ENCODE results near the gene COMMD2. TPM values are rescaled to one million over a fixed set of nuclear protein-coding genes. Genes with fewer than 3 reads are reported as not detected.
A peak's percentile ranks its signal among the peaks of the same experiment; 100 is the strongest.

COMMD2 gene
- total RNA-seq, 2 experiments from 2014 or later: 27.2 to 48.9 TPM

GRCh38 chr3:149720918-149721317, 31.4 kb downstream of the COMMD2 start:
- no peaks in the 10 kb centered on the region for H3K4me1 ChIP-seq (ENCODE audit: insufficient read depth, low read length, poor library complexity, severe bottlenecking)
- H3K79me2 ChIP-seq (ENCODE audit: insufficient read depth, low read depth, low read length): no peaks in the 10 kb centered on the region
- no peaks in the 10 kb centered on the region for H3K9me2 ChIP-seq (ENCODE audit: insufficient read depth, low read length)
- H3K4me2 ChIP-seq (ENCODE audit: low read length): no peak overlapping the region
- no peak overlapping the region for H3K4me3 ChIP-seq (ENCODE audit: low read depth, low read length, poor library complexity, severe bottlenecking)
- 0 out of 2 replicates have a peak, but pooled peaks cover 3% of the 10 kb centered on the region for H3K9me3 ChIP-seq (ENCODE audit: low read length)
- ChIA-PET POLR2A (no interaction called here), CTCF (ENCODE audit: unreplicated experiment) (no interaction called here)
- intact Hi-C loops (cut with micrococcal nuclease; ENCODE audit: unreplicated experiment): no loop called here
- no peak overlapping the region for H3K27ac ChIP-seq (ENCODE audit: low read depth, low read length, poor library complexity, severe bottlenecking)
- no peak for TF ChIP-seq EZH2phosphoT487 (IDR thresholded peaks at IDR 0.05; ENCODE audit: borderline replicate concordance, low read depth, low read length)
- H2AFZ ChIP-seq (ENCODE audit: low read length): no peak overlapping the region
- no peak for DNase-seq (ENCODE audit: low spot score)
- H4K20me1 ChIP-seq (ENCODE audit: insufficient read depth, low read length): no peaks in the 10 kb centered on the region
- BruUV-seq (replicated peaks): no TSS peak
- H3K36me3 ChIP-seq (ENCODE audit: insufficient read depth, low read length): no peaks in the 10 kb centered on the region

GRCh38 chr3:149717391-149718056, 34.8 kb downstream of the COMMD2 start:
- intact Hi-C loops (cut with micrococcal nuclease; ENCODE audit: unreplicated experiment): loop anchor here (2.0 to 10.0 kb wide), 3 partner anchors 183 to 760 kb away; no protein-coding TSS in a partner anchor
- Histone ChIP-seq H3K4me1 (ENCODE audit: insufficient read depth, low read length, poor library complexity, severe bottlenecking) (no peaks in the 10 kb centered on the region), H3K4me2 (ENCODE audit: low read length) (no peak overlapping the region), H3K27ac (ENCODE audit: low read depth, low read length, poor library complexity, severe bottlenecking) (no peak overlapping the region), H3K36me3 (ENCODE audit: insufficient read depth, low read length) (no peaks in the 10 kb centered on the region), H3K9me2 (ENCODE audit: insufficient read depth, low read length) (no peaks in the 10 kb centered on the region), H2AFZ (ENCODE audit: low read length) (no peak overlapping the region), H3K4me3 (ENCODE audit: low read depth, low read length, poor library complexity, severe bottlenecking) (no peak overlapping the region), H3K79me2 (ENCODE audit: insufficient read depth, low read depth, low read length) (no peaks in the 10 kb centered on the region), H3K9me3 (ENCODE audit: low read length) (0 out of 2 replicates have a peak, but pooled peaks cover 3% of the 10 kb centered on the region), H4K20me1 (ENCODE audit: insufficient read depth, low read length) (no peaks in the 10 kb centered on the region)
- no peak for TF ChIP-seq EZH2phosphoT487 (IDR thresholded peaks at IDR 0.05; ENCODE audit: borderline replicate concordance, low read depth, low read length)
- TF ChIP-seq, protein P1, sequence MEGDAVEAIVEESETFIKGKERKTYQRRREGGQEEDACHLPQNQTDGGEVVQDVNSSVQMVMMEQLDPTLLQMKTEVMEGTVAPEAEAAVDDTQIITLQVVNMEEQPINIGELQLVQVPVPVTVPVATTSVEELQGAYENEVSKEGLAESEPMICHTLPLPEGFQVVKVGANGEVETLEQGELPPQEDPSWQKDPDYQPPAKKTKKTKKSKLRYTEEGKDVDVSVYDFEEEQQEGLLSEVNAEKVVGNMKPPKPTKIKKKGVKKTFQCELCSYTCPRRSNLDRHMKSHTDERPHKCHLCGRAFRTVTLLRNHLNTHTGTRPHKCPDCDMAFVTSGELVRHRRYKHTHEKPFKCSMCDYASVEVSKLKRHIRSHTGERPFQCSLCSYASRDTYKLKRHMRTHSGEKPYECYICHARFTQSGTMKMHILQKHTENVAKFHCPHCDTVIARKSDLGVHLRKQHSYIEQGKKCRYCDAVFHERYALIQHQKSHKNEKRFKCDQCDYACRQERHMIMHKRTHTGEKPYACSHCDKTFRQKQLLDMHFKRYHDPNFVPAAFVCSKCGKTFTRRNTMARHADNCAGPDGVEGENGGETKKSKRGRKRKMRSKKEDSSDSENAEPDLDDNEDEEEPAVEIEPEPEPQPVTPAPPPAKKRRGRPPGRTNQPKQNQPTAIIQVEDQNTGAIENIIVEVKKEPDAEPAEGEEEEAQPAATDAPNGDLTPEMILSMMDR (conservative IDR thresholded peaks at IDR 0.05; ENCODE audit: low read length): peak; percentile 80
- BruUV-seq (replicated peaks): no TSS peak
- ChIA-PET POLR2A (interaction anchor here (1.0 kb wide), 1 partner anchor 20 kb away, joined by 3 read pairs; no protein-coding TSS in a partner anchor), CTCF (ENCODE audit: unreplicated experiment) (no interaction called here)
- peak; percentile 39 for DNase-seq (ENCODE audit: low spot score)

GRCh38 chr3:149716984-149717383, 35.3 kb downstream of the COMMD2 start:
- H3K4me3 ChIP-seq (ENCODE audit: low read depth, low read length, poor library complexity, severe bottlenecking): no peak overlapping the region
- no peaks in the 10 kb centered on the region for H3K36me3 ChIP-seq (ENCODE audit: insufficient read depth, low read length)
- no peak overlapping the region for H3K4me2 ChIP-seq (ENCODE audit: low read length)
- 0 out of 2 replicates have a peak, but pooled peaks cover 3% of the 10 kb centered on the region for H3K9me3 ChIP-seq (ENCODE audit: low read length)
- no peaks in the 10 kb centered on the region for H3K79me2 ChIP-seq (ENCODE audit: insufficient read depth, low read depth, low read length)
- intact Hi-C loops (cut with micrococcal nuclease; ENCODE audit: unreplicated experiment): loop anchor here (2.0 to 10.0 kb wide), 3 partner anchors 182 to 760 kb away; no protein-coding TSS in a partner anchor
- H3K9me2 ChIP-seq (ENCODE audit: insufficient read depth, low read length): no peaks in the 10 kb centered on the region
- TF ChIP-seq EZH2phosphoT487 (IDR thresholded peaks at IDR 0.05; ENCODE audit: borderline replicate concordance, low read depth, low read length): no peak
- TF ChIP-seq, protein P1 (conservative IDR thresholded peaks at IDR 0.05; ENCODE audit: low read length): no peak
- ChIA-PET CTCF (ENCODE audit: unreplicated experiment) (no interaction called here), POLR2A (interaction anchor here (1.0 kb wide), 1 partner anchor 20 kb away, joined by 3 read pairs; no protein-coding TSS in a partner anchor)
- H3K4me1 ChIP-seq (ENCODE audit: insufficient read depth, low read length, poor library complexity, severe bottlenecking): no peaks in the 10 kb centered on the region
- H2AFZ ChIP-seq (ENCODE audit: low read length): no peak overlapping the region
- BruUV-seq (replicated peaks): no TSS peak
- no peak for DNase-seq (ENCODE audit: low spot score)
- no peaks in the 10 kb centered on the region for H4K20me1 ChIP-seq (ENCODE audit: insufficient read depth, low read length)
- H3K27ac ChIP-seq (ENCODE audit: low read depth, low read length, poor library complexity, severe bottlenecking): no peak overlapping the region

All from OCI-LY7 (cell line).